T-helper 1 cell treated with Interleukin-12 subunit alpha and Interleukin-12 subunit beta and Interleukin-4 antibody, amounts not matched to agents 30 μg/mL and 1 μg/mL, for 36 hours (primary cell): ENCODE results near the gene YY1AP1.
A peak's percentile ranks its signal among the peaks of the same experiment; 100 is the strongest.
"Not testable (repeated sequence)": the region's sequence is repeated elsewhere in the genome, so short reads cannot be mapped to it uniquely, and the experiment has no call there.

ENCODE experiments used
- H3K27ac Mint-ChIP-seq: one replicate; pipeline ENCODE4 v1.8.0; 2021; ENCODE audit warnings: mild to moderate bottlenecking, mixed read lengths
- H3K27me3 Mint-ChIP-seq: one replicate; pipeline ENCODE4 v1.8.0; 2021; ENCODE audit warnings: low read depth, mixed read lengths
- H3K36me3 Mint-ChIP-seq: one replicate; pipeline ENCODE4 v1.8.0; 2021; ENCODE audit warnings: low read depth, mixed read lengths
- H3K4me1 Mint-ChIP-seq: one replicate; pipeline ENCODE4 v1.8.0; 2021; ENCODE audit warnings: low read depth, mixed read lengths
- H3K4me3 Mint-ChIP-seq: one replicate; pipeline ENCODE4 v1.8.0; 2021; ENCODE audit warnings: mild to moderate bottlenecking, moderate library complexity, mixed read lengths
- H3K9me3 Mint-ChIP-seq: one replicate; pipeline ENCODE4 v1.8.0; 2021; ENCODE audit warnings: mixed read lengths

The YY1AP1 gene

GRCh38 chr1:155704414-155704813 is 15.8 kb upstream of the YY1AP1 start:
- not testable (repeated sequence) for H3K4me3 Mint-ChIP-seq, H3K27ac Mint-ChIP-seq

GRCh38 chr1:155703216-155703615 is 14.6 kb upstream of the YY1AP1 start:
- no peak overlapping the region for H3K27ac Mint-ChIP-seq
- H3K4me3 Mint-ChIP-seq, result no peak overlapping the region
- peaks cover 20% of the 10 kb centered on the region for H3K4me1 Mint-ChIP-seq
- no peaks in the 10 kb centered on the region for H3K9me3 Mint-ChIP-seq
- H3K36me3 Mint-ChIP-seq, result peaks cover 7% of the 10 kb centered on the region
- H3K27me3 Mint-ChIP-seq, result no peaks in the 10 kb centered on the region

More at GRCh38 chr1:155704414-155704813, 15.8 kb upstream of the YY1AP1 start:
- not testable (repeated sequence) for H3K27me3 Mint-ChIP-seq, H3K9me3 Mint-ChIP-seq, H3K36me3 Mint-ChIP-seq
- H3K4me1 Mint-ChIP-seq, result peaks cover 17% of the 10 kb centered on the region

GRCh38 chr1:155701675-155702074 is 13.1 kb upstream of the YY1AP1 start:
- H3K36me3 Mint-ChIP-seq, H3K27ac Mint-ChIP-seq, H3K27me3 Mint-ChIP-seq, H3K4me3 Mint-ChIP-seq, H3K9me3 Mint-ChIP-seq: not testable (repeated sequence)
- H3K4me1 Mint-ChIP-seq, result peaks cover 20% of the 10 kb centered on the region

- not testable (repeated sequence) for H3K9me3 Mint-ChIP-seq, H3K4me3 Mint-ChIP-seq, H3K27ac Mint-ChIP-seq, H3K27me3 Mint-ChIP-seq
- Mint-ChIP-seq H3K4me1 (peaks cover 26% of the 10 kb centered on the region), H3K36me3 (peaks cover 11% of the 10 kb centered on the region)
These were observed 10.5 kb upstream of the YY1AP1 start for GRCh38 chr1:155699062-155699461.

- Mint-ChIP-seq H3K36me3 (peaks cover 11% of the 10 kb centered on the region), H3K4me3 (no peak overlapping the region), H3K9me3 (no peaks in the 10 kb centered on the region), H3K27me3 (no peaks in the 10 kb centered on the region), H3K4me1 (peaks cover 22% of the 10 kb centered on the region), H3K27ac (no peak overlapping the region)
These were observed 9.9 kb upstream of the YY1AP1 start for GRCh38 chr1:155698382-155699038.

GRCh38 chr1:155697616-155698015 is 9.0 kb upstream of the YY1AP1 start:
- H3K4me1 Mint-ChIP-seq, result peaks cover 24% of the 10 kb centered on the region
- not testable (repeated sequence) for H3K4me3 Mint-ChIP-seq, H3K27ac Mint-ChIP-seq, H3K9me3 Mint-ChIP-seq, H3K27me3 Mint-ChIP-seq
- peaks cover 17% of the 10 kb centered on the region for H3K36me3 Mint-ChIP-seq

GRCh38 chr1:155697046-155697445 is 8.5 kb upstream of the YY1AP1 start:
- H3K4me1 Mint-ChIP-seq, result peaks cover 23% of the 10 kb centered on the region

GRCh38 chr1:155696524-155696923 is 8.0 kb upstream of the YY1AP1 start:
- H3K27ac Mint-ChIP-seq, result no peak overlapping the region
- H3K27me3 Mint-ChIP-seq, result no peaks in the 10 kb centered on the region
- H3K9me3 Mint-ChIP-seq, result peaks cover 4% of the 10 kb centered on the region
- H3K36me3 Mint-ChIP-seq, result peaks cover 27% of the 10 kb centered on the region
- H3K4me1 Mint-ChIP-seq, result peaks cover 27% of the 10 kb centered on the region
- H3K4me3 Mint-ChIP-seq, result no peak overlapping the region

More at GRCh38 chr1:155697046-155697445, 8.5 kb upstream of the YY1AP1 start:
- no peak overlapping the region for H3K4me3 Mint-ChIP-seq
- H3K27ac Mint-ChIP-seq, result no peak overlapping the region
- H3K27me3 Mint-ChIP-seq, result no peaks in the 10 kb centered on the region
- H3K36me3 Mint-ChIP-seq, result peaks cover 21% of the 10 kb centered on the region
- H3K9me3 Mint-ChIP-seq, result no peaks in the 10 kb centered on the region

GRCh38 chr1:155695608-155696007 is 7.0 kb upstream of the YY1AP1 start:
- Mint-ChIP-seq H3K4me1 (peaks cover 33% of the 10 kb centered on the region), H3K27ac (no peak overlapping the region), H3K27me3 (no peaks in the 10 kb centered on the region), H3K4me3 (no peak overlapping the region), H3K9me3 (peaks cover 8% of the 10 kb centered on the region), H3K36me3 (peaks cover 33% of the 10 kb centered on the region)

GRCh38 chr1:155695072-155695471 is 6.5 kb upstream of the YY1AP1 start:
- H3K9me3 Mint-ChIP-seq, result peaks cover 8% of the 10 kb centered on the region
- H3K4me3 Mint-ChIP-seq, result no peak overlapping the region
- H3K27ac Mint-ChIP-seq, result no peak overlapping the region
- no peaks in the 10 kb centered on the region for H3K27me3 Mint-ChIP-seq
- peaks cover 33% of the 10 kb centered on the region for H3K36me3 Mint-ChIP-seq
- H3K4me1 Mint-ChIP-seq, result peaks cover 33% of the 10 kb centered on the region

GRCh38 chr1:155694167-155694566 is 5.6 kb upstream of the YY1AP1 start:
- Mint-ChIP-seq H3K9me3 (peaks cover 8% of the 10 kb centered on the region), H3K4me1 (peaks cover 39% of the 10 kb centered on the region), H3K27ac (no peak overlapping the region), H3K27me3 (no peaks in the 10 kb centered on the region), H3K4me3 (no peak overlapping the region), H3K36me3 (peaks cover 38% of the 10 kb centered on the region)

GRCh38 chr1:155691992-155692528 is 3.5 kb upstream of the YY1AP1 start:
- H3K36me3 Mint-ChIP-seq, result peaks cover 31% of the 10 kb centered on the region
- H3K27ac Mint-ChIP-seq, result no peak overlapping the region
- H3K27me3 Mint-ChIP-seq, result no peaks in the 10 kb centered on the region
- H3K4me1 Mint-ChIP-seq, result peaks cover 33% of the 10 kb centered on the region
- H3K9me3 Mint-ChIP-seq, result peaks cover 8% of the 10 kb centered on the region
- H3K4me3 Mint-ChIP-seq, result peak overlapping the region; percentile 2

GRCh38 chr1:155689081-155689607 is 570 bp upstream of the YY1AP1 start, which contains the start of gene DAP3:
Gene DAP3 (plus strand): TSS chr1:155689091. CDS start chr1:155709780, 20,689 bp downstream.
- H3K9me3 Mint-ChIP-seq, H3K27me3 Mint-ChIP-seq: not testable (repeated sequence)
- Mint-ChIP-seq H3K4me3 (peak within 1 kb of the TSS; percentile 97), H3K36me3 (peaks cover 36% of the 10 kb centered on the region), H3K4me1 (peaks cover 46% of the 10 kb centered on the region), H3K27ac (peak within 1 kb of the TSS; percentile 97)

- H3K27me3 Mint-ChIP-seq, H3K9me3 Mint-ChIP-seq: not testable (repeated sequence)
- peak overlapping the region; percentile 97 for H3K27ac Mint-ChIP-seq
- peak overlapping the region; percentile 97 for H3K4me3 Mint-ChIP-seq
- peaks cover 48% of the 10 kb centered on the region for H3K4me1 Mint-ChIP-seq
- peaks cover 31% of the 10 kb centered on the region for H3K36me3 Mint-ChIP-seq
These were observed 760 bp downstream of the YY1AP1 start for GRCh38 chr1:155687705-155688323.

GRCh38 chr1:155681776-155682175 is 6.8 kb downstream of the YY1AP1 start:
- H3K9me3 Mint-ChIP-seq, result no peaks in the 10 kb centered on the region
- no peak overlapping the region for H3K4me3 Mint-ChIP-seq
- H3K27ac Mint-ChIP-seq, result no peak overlapping the region
- peaks cover 31% of the 10 kb centered on the region for H3K4me1 Mint-ChIP-seq
- no peaks in the 10 kb centered on the region for H3K27me3 Mint-ChIP-seq
- H3K36me3 Mint-ChIP-seq, result peaks cover 30% of the 10 kb centered on the region
